Lower leg skin (tissue), 4 donors: ENCODE results near the gene CASP7. TPM values are rescaled to one million over a fixed set of nuclear protein-coding genes. Genes with fewer than 3 reads are reported as not detected.

Experiments
- DNase-seq, 2 donors: peaks; one replicate each; pipeline ENCODE4 v3.0.0-alpha.2; 2019; ENCODE audit warnings: low spot score in 2 of 2
- H3K4me3 ChIP-seq: fragments of 200-600 bp; sonication (generic); 2 replicates; pipeline ENCODE4 v1.5.1; 2017; ENCODE audit warnings: mild to moderate bottlenecking, low read depth; ENCODE audit not compliant: poor library complexity, severe bottlenecking
- POLR2A ChIP-seq, 2 donors: fragments of 450-650 bp; IDR thresholded peaks; one replicate each; pipeline ENCODE4 v1.6.1; 2016 to 2017; ENCODE audit warnings: antibody characterized with exemption in 2 of 2, mild to moderate bottlenecking in 1 of 2, moderate library complexity in 1 of 2
- WGBS, 2 donors: methylation state at CpG; one replicate each; pipeline ENCODE4 v1.1.5; 2018; 5-methylcytosine and 5-hydroxymethylcytosine counted together
- intact Hi-C: fragments of 100-400 bp; cut with DNase I; formaldehyde crosslinking; loops from one replicate; pipeline ENCODE4 v1.15.0; 2023; ENCODE audit warnings: low total_unique reads
- total RNA-seq, 4 donors: library from RNA; depleted of rRNA; stranded (reverse); fragments of >200 nt; gene quantifications; one replicate each; pipeline ENCODE4 v1.1.0, GENCODE V29; 2016
- TF ChIP-seq, protein P1 (sequence below), 3 donors: fragments of 450-650 bp; IDR thresholded peaks; one replicate each; pipeline ENCODE4 v1.5.1; 2016; ENCODE audit warnings: antibody characterized with exemption in 3 of 3, mild to moderate bottlenecking in 3 of 3, moderate library complexity in 2 of 3

Gene CASP7
- total RNA-seq, 4 donors from 2014 or later = 18.3 to 30.8 (median 23.5) TPM

DNA sequence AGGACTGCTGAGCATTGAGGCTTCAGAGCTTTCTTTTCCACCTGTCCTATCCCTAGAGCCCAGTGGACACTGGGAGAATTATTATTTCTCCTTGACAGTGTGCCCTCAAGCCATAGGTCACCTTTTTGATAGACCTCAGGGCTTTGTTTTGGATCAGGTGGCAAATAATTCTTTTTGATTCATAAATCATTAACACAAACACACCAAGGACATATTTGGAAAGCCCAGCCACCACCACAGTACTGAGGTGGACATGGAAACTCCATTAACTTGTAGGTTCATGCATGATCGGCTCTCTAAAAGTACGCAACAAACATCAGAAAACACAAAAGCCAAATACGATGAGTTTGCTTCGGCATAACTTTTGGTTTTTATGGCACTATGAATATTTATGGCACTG, 53.9 kb downstream of the CASP7 start:
- 87 to 97% methylated on average over 4 of the region's 4 CpGs for WGBS, 2 donors
- intact Hi-C loops = no loop called here
- DNase-seq = no peak
- TF ChIP-seq POLR2A (IDR thresholded peaks at IDR 0.05) = no peak
- TF ChIP-seq, protein P1, sequence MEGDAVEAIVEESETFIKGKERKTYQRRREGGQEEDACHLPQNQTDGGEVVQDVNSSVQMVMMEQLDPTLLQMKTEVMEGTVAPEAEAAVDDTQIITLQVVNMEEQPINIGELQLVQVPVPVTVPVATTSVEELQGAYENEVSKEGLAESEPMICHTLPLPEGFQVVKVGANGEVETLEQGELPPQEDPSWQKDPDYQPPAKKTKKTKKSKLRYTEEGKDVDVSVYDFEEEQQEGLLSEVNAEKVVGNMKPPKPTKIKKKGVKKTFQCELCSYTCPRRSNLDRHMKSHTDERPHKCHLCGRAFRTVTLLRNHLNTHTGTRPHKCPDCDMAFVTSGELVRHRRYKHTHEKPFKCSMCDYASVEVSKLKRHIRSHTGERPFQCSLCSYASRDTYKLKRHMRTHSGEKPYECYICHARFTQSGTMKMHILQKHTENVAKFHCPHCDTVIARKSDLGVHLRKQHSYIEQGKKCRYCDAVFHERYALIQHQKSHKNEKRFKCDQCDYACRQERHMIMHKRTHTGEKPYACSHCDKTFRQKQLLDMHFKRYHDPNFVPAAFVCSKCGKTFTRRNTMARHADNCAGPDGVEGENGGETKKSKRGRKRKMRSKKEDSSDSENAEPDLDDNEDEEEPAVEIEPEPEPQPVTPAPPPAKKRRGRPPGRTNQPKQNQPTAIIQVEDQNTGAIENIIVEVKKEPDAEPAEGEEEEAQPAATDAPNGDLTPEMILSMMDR (IDR thresholded peaks at IDR 0.05) = no peak
- no peak overlapping the region for H3K4me3 ChIP-seq

DNA sequence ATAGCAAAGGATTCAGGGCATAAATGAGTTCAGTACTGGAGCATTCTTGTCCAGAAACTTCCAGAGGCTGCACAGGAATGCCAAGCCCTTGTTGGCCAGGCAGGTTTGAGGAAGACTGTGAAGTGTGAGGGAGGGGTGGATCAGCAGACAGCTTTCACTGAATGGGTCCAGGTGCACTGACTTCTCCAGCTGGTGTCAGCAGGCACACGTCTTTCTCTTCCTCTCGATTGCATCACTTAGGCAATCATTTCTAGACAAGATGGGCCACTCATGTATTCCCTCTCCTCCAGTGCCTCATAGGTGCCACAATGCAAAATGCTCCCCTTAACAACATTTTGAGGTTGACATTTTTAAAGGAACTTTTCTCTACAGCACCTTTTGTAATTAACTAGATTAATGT, 56.2 kb downstream of the CASP7 start:
- no peak overlapping the region for H3K4me3 ChIP-seq
- intact Hi-C loops = no loop called here
- no peak for TF ChIP-seq POLR2A (IDR thresholded peaks at IDR 0.05)
- TF ChIP-seq, protein P1 (IDR thresholded peaks at IDR 0.05) = no peak
- DNase-seq = no peak
- WGBS, 2 donors = 10 to 18% methylated on average over 2 of the region's 2 CpGs

DNA sequence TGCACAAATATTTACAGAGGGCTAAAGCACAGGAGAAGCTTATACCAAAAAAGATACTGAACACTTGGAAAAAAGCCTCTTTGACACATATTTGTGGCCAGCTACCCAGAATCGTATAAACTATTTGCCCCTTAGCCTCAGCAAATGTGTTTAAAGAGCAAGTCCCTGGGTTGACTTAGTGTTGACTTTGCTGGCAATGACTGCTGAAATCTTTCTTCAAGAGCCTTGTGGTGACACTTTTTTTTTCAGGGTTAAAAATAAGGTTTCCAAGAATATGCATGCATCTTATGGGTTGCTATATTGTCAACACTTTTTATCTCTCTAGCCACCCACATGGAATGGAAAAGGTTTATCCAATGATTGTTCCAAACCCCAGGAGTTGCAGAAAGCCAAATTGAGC, 56.9 kb downstream of the CASP7 start:
- no peak for DNase-seq
- no peak overlapping the region for H3K4me3 ChIP-seq
- intact Hi-C loops = no loop called here
- 46% methylated on average over 1 of the region's 1 CpG for WGBS, 2 donors
- TF ChIP-seq, protein P1 (IDR thresholded peaks at IDR 0.05) = no peak

DNA sequence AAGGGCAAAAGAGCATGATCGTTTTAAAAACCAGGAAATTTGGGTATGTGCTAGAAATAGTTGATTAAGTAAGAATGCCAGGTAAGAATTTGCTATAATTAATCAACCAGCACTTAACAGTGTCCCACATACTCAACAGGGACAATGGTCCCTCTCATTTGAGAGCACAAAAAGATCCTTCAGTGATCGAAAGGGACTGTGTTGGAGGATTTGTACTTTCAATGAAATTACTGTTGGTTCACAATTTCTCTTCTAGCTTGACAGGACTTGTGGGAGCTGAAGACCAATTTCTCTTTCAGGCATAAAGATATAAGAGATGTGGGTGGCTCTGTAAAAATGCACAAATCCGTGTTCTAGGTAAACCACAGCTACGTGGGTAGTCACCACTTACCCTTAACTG, 59.3 kb downstream of the CASP7 start:
- no peak for TF ChIP-seq POLR2A (IDR thresholded peaks at IDR 0.05)
- TF ChIP-seq, protein P1 (IDR thresholded peaks at IDR 0.05) = no peak
- no peak for DNase-seq
- intact Hi-C loops = no loop called here
- H3K4me3 ChIP-seq = no peak overlapping the region
- 70 to 77% methylated on average over 4 of the region's 4 CpGs for WGBS, 2 donors

DNA sequence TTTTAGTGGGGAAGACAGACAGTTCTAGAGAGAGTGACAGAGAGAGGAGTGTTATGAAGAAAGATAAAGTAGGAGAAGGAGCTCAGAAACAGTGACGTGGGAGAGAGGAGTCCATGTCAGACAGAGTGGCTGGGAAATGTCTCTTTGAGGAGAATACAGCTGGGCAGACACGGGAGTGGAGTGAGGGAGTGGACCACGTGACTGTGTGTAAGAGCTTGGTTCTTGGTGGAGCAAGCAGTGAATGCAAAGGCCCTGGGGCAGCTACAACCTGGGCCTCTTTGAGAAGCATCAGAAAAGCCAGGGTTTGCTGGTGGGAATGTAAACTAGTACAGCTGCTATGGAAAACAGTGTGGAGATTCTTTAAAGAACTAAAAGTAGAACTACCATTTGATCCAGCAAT, 59.9 kb downstream of the CASP7 start:
- DNase-seq = no peak
- TF ChIP-seq POLR2A (IDR thresholded peaks at IDR 0.05) = no peak
- TF ChIP-seq, protein P1 (IDR thresholded peaks at IDR 0.05) = no peak
- intact Hi-C loops = no loop called here
- H3K4me3 ChIP-seq = no peak overlapping the region
- 63 to 73% methylated on average over 3 of the region's 3 CpGs for WGBS, 2 donors

DNA sequence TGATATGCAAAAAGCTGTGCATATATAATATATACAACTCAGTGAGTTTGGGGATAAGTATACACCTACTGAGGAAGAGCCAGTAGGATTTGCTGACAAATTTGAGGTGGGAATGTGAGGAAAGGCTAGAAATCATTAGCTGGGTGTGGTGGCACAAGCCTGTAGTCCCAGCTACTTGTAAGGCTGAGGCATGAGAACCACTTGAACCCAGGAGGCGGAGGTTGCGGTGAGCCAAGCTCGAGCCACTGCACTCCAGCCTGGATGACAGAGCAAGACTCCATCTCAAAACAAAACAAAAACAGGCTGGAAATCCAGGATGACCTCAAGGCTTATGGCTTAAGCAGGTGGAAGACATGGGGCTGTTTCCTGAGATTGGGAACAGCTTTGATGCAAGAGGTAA, 61.1 kb downstream of the CASP7 start:
- DNase-seq = no peak
- no peak overlapping the region for H3K4me3 ChIP-seq
- intact Hi-C loops = no loop called here
- no peak for TF ChIP-seq POLR2A (IDR thresholded peaks at IDR 0.05)
- TF ChIP-seq, protein P1 (IDR thresholded peaks at IDR 0.05) = no peak
- 90 to 94% methylated on average over 3 of the region's 3 CpGs for whole genome bisulfite sequencing, 2 donors
